ENCODE measurements around the gene RALGAPA2.
A peak's percentile ranks its signal among the peaks of the same experiment; 100 is the strongest.

Gene RALGAPA2

GRCh38 chr20:20685635-20686034 lies 26.8 kb downstream of the RALGAPA2 start:
- DNase-seq, result no peak

GRCh38 chr20:20683481-20684321 lies 28.7 kb downstream of the RALGAPA2 start:
- DNase-seq, result no peak

- DNase-seq, result no peak
These were observed 29.4 kb downstream of the RALGAPA2 start for GRCh38 chr20:20683020-20683419.

GRCh38 chr20:20680991-20681508 lies 31.4 kb downstream of the RALGAPA2 start:
- DNase-seq, result no peak

GRCh38 chr20:20679316-20679715 lies 33.1 kb downstream of the RALGAPA2 start:
- DNase-seq, result no peak

GRCh38 chr20:20677186-20677585 lies 35.3 kb downstream of the RALGAPA2 start:
- no peak for DNase-seq

- DNase-seq, result peak in 3 of 58 donors; percentile 7 to 13 (median 10)
These were observed 43.8 kb downstream of the RALGAPA2 start for GRCh38 chr20:20668639-20669038.

GRCh38 chr20:20666359-20666758 lies 46.1 kb downstream of the RALGAPA2 start:
- no peak for DNase-seq

GRCh38 chr20:20665606-20666332 lies 46.7 kb downstream of the RALGAPA2 start:
- DNase-seq, result no peak

GRCh38 chr20:20664795-20665589 lies 47.5 kb downstream of the RALGAPA2 start:
- peak in 8 of 58 donors; percentile 3 to 35 (median 11) for DNase-seq

GRCh38 chr20:20663841-20664240 lies 48.6 kb downstream of the RALGAPA2 start:
- DNase-seq, result no peak

GRCh38 chr20:20658871-20659431 lies 53.5 kb downstream of the RALGAPA2 start:
- no peak for DNase-seq

- no peak for DNase-seq
These were observed 54.3 kb downstream of the RALGAPA2 start for GRCh38 chr20:20658123-20658522.

GRCh38 chr20:20657092-20657491 lies 55.4 kb downstream of the RALGAPA2 start:
- no peak for DNase-seq

- no peak for DNase-seq
These were observed 56.6 kb downstream of the RALGAPA2 start for GRCh38 chr20:20655883-20656282.

- no peak for DNase-seq
These were observed 62.5 kb downstream of the RALGAPA2 start for GRCh38 chr20:20649945-20650344.

- DNase-seq, result no peak
These were observed 68.5 kb downstream of the RALGAPA2 start for GRCh38 chr20:20643927-20644326.

GRCh38 chr20:20641783-20642182 lies 70.7 kb downstream of the RALGAPA2 start:
- no peak for DNase-seq

GRCh38 chr20:20638878-20639277 lies 73.6 kb downstream of the RALGAPA2 start:
- DNase-seq, result no peak

GRCh38 chr20:20637998-20638725 lies 74.3 kb downstream of the RALGAPA2 start:
- no peak for DNase-seq
